Spinal cord (tissue), 10 donors: ENCODE measurements around the gene CD14. TPM values are rescaled to one million over a fixed set of nuclear protein-coding genes. Genes with fewer than 3 reads are reported as not detected.
"Not testable (repeated sequence)": the region's sequence is repeated elsewhere in the genome, so short reads cannot be mapped to it uniquely, and the experiment has no call there.

Experiments used
- DNase-seq, 6 donors: peaks; one replicate each; pipeline versions ENCODE4 v3.0.0 to v3.0.0-alpha.2; 2013 to 2015; ENCODE audit warnings: low spot score in 6 of 6, low read depth in 4 of 6
- H3K27ac ChIP-seq: one replicate; pipeline ENCODE4 v1.5.1; 2013; ENCODE audit warnings: low read depth, low read length, control low read depth
- H3K27me3 ChIP-seq: one replicate; pipeline ENCODE4 v1.6.1; 2013; ENCODE audit warnings: low read length; ENCODE audit not compliant: control insufficient read depth, insufficient read depth
- H3K36me3 ChIP-seq: one replicate; pipeline ENCODE4 v1.6.1; 2013; ENCODE audit warnings: low read length; ENCODE audit not compliant: control insufficient read depth, insufficient read depth
- H3K4me1 ChIP-seq: one replicate; pipeline ENCODE4 v1.6.1; 2013; ENCODE audit warnings: low read length; ENCODE audit not compliant: control insufficient read depth, insufficient read depth
- H3K4me3 ChIP-seq: one replicate; pipeline ENCODE4 v1.5.1; 2013; ENCODE audit warnings: low read depth, low read length, control low read depth
- H3K9me3 ChIP-seq: one replicate; pipeline ENCODE4 v1.6.1; 2013; ENCODE audit warnings: low read length; ENCODE audit not compliant: control insufficient read depth, insufficient read depth
- WGBS: methylation state at CpG from one replicate; pipeline ENCODE4 v1.1.5; 2013; ENCODE audit warnings: missing lambda C conversion rate; ENCODE audit not compliant: insufficient coverage; 5-methylcytosine and 5-hydroxymethylcytosine counted together
- polyA plus RNA-seq, 2 donors: library from polyadenylated mRNA; unstranded; fragments of 120-200 nt; gene quantifications; one replicate each; pipeline ENCODE4 v1.2.1, GENCODE V29; 2013; ENCODE audit not compliant: insufficient read length in 2 of 2
- total RNA-seq, 2 donors: library from RNA; depleted of rRNA in 1 of 2; stranded (reverse); fragments of 120-200 nt in 1 of 2; fragments of >200 nt in 1 of 2; gene quantifications; one replicate each; pipeline versions ENCODE4 v1.2.3 to v1.2.4, GENCODE V29; 2013 to 2014
- donor health status: healthy.

The CD14 gene
- total and polyA plus RNA-seq, 4 donors, result 7.9 to 42.4 (median 24.8) TPM

DNA sequence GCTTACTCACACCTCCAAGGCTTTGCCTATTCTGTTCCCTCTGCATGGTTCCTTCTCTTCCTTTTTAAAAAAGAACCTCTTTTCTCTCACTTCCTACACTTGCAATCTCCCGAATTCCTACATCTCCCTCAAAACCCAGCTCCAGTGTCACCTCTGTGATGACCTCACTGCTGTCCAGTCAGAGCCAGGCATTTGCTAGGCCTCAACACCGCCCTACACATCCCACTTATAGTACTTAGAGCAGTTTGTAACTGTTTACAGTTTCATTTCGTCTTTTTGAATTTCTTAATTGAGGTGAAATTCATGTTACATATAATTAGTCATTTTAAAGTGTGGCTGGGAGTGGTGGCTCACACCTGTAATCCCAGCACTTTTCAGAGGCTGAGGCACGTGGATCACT is 30.8 kb downstream of the CD14 start:
- Histone ChIP-seq H3K9me3 (no peaks in the 10 kb centered on the region), H3K4me3 (no peak overlapping the region), H3K27me3 (no peaks in the 10 kb centered on the region), H3K27ac (no peak overlapping the region), H3K36me3 (no peaks in the 10 kb centered on the region), H3K4me1 (no peaks in the 10 kb centered on the region)
- WGBS, result 90% methylated on average over 2 of the region's 4 CpGs
- no peak for DNase-seq

DNA sequence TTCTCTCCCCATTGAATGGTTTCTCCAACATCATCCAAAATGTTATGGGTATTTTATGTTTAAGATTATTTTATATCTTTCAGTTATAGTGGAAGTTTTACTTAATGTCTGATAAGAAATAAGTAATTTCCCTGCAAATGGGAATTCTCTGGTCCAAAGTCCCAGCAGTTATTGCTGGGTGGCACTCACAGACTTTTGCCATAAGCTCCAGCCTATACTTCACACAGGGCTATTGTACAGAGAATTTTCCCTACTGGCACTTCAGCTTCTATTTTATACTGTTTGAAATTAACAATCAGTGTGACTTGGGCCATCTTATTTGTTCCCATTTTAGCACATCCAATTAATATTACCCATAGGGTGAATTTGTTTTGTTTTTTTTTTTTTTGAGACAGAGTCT is 32.9 kb downstream of the CD14 start:
- no peaks in the 10 kb centered on the region for H3K36me3 ChIP-seq
- H3K27me3 ChIP-seq, result no peaks in the 10 kb centered on the region
- no peaks in the 10 kb centered on the region for H3K9me3 ChIP-seq
- no peak for DNase-seq
- no peaks in the 10 kb centered on the region for H3K4me1 ChIP-seq
- H3K27ac ChIP-seq, result no peak overlapping the region
- H3K4me3 ChIP-seq, result no peak overlapping the region

DNA sequence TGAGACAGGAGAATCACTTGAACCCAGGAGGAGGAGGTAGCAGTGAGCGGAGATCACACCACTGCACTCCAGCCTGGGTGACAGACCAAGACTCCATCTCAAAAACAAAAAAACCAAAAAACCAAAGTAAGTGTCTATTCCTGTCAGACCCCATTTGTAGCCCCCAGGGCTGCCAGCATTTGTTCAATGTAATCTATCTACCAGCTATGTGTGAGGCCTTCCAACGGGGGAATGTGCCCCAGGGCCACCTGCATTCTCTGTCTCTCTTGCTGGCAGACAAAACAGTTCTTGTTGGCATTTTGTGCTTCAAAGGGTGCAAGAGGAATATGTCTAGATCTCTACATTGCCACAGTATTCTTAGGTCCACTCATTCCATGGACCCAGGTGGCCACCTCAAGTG is 34.1 kb downstream of the CD14 start:
- H3K4me3 ChIP-seq, result no peak overlapping the region
- WGBS, result no CpG with 5 or more reads among the region's 2 CpGs
- H3K27me3 ChIP-seq, result no peaks in the 10 kb centered on the region
- no peak for DNase-seq
- no peaks in the 10 kb centered on the region for H3K36me3 ChIP-seq
- no peak overlapping the region for H3K27ac ChIP-seq
- H3K9me3 ChIP-seq, result no peaks in the 10 kb centered on the region
- no peaks in the 10 kb centered on the region for H3K4me1 ChIP-seq

DNA sequence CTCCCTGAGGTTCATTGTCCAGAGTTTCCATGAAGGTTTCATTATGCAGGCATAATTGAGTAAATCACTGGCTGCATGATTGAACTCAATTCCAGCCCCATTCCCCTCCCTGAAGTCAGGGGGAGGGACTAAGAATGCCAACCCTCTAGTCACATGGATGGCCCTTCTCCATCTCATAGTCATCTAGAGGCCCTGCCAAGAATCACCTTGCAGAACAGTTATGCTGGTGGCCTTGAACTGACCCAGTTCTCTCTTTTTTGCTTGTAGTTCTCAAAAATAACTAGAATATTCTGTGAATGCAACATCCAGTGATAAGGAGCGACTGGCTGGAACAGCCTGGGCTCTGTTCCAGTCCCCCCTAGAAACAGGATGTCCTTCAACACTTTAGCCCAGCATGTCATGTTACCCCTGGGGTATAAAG is 36.6 kb downstream of the CD14 start:
- H3K27me3 ChIP-seq, result no peaks in the 10 kb centered on the region
- WGBS, result 80% methylated on average over 1 of the region's 1 CpG
- H3K36me3 ChIP-seq, result no peaks in the 10 kb centered on the region
- no peaks in the 10 kb centered on the region for H3K9me3 ChIP-seq
- no peak overlapping the region for H3K27ac ChIP-seq
- H3K4me3 ChIP-seq, result no peak overlapping the region
- no peak for DNase-seq
- H3K4me1 ChIP-seq, result no peaks in the 10 kb centered on the region

DNA sequence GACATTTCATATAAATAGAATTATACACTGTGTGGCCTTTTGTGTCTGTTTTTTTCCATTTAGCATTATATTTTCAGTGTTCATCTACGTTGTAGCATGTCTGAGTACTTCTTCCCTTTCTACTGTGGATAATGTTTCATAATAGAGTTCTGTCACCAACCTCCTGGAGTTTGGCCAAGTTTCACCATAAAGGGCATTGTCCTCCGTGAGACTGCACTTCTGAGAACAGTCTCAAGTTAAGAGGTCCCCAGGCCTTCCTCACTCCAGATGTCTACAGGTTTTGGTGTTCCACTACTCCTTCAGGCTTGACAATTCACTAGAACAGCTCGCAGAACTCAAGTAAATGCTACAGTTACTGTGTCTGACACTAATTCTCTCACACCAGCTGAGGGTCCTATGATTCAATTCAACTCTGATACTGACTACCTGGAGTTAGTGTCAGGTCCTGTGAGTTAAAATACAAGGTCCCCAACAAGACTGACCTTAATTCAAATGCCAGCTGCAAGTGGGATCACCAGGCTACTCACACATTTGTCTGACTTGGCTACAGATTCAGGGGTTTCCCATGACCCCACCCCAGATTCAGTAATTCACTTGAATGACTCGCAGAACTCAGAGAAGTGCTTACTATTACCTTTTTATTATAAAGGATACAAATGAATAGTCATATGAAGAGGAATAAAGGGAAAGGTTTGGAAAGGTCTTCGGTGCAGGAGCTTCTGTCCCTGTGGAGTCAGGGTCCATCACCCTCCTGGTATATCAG is 37.3 kb downstream of the CD14 start:
- no peak for DNase-seq
- WGBS, result 60% methylated on average over 3 of the region's 5 CpGs
- Histone ChIP-seq H3K27me3 (no peaks in the 10 kb centered on the region), H3K9me3 (no peaks in the 10 kb centered on the region), H3K27ac (no peak overlapping the region), H3K36me3 (no peaks in the 10 kb centered on the region), H3K4me3 (no peak overlapping the region), H3K4me1 (no peaks in the 10 kb centered on the region)

DNA sequence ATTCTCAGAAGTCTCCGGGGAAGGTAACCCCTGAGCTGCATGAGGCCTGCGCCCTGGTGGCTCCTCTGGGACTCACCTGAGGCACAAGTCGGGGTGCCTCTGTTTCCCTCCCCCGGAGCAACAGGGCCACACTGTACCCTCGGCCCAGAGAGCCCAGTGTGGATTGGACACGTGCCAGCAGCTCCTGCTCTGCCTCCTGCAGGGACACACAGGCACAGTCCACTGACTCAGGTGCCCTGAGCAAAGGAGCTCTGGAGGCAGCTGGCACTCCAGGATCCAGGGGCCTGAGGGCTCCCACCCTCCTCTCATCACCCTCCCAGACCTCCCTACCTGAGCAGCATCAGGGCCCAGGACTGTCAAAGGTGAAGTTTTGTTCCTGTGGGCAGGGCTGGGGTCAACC is 38.8 kb downstream of the CD14 start:
- Histone ChIP-seq H3K36me3 (no peaks in the 10 kb centered on the region), H3K9me3 (no peaks in the 10 kb centered on the region), H3K4me1 (no peaks in the 10 kb centered on the region), H3K4me3 (no peak overlapping the region), H3K27me3 (no peaks in the 10 kb centered on the region), H3K27ac (no peak overlapping the region)
- DNase-seq, result no peak
- WGBS, result 81% methylated on average over 6 of the region's 6 CpGs

DNA sequence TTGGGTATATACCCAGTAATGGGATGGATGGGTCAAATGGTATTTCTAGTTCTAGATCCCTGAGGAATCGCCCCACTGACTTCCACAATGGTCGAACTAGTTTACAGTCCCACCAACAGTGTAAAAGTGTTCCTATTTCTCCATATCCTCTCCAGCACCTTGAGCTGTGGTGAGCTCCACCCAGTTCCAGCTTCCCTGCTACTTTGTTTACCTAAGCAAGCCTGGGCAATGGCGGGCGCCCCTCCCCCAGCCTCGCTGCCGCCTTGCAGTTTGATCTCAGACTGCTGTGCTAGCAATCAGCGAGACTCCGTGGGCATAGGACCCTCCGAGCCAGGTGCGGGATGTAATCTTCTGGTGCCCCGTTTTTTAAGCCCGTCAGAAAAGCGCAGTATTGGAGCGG is 39.9 kb downstream of the CD14 start:
- 71% methylated on average over 8 of the region's 14 CpGs for WGBS
- H3K36me3 ChIP-seq, H3K4me1 ChIP-seq, H3K4me3 ChIP-seq, H3K27me3 ChIP-seq, DNase-seq, H3K27ac ChIP-seq, H3K9me3 ChIP-seq: not testable (repeated sequence)

DNA sequence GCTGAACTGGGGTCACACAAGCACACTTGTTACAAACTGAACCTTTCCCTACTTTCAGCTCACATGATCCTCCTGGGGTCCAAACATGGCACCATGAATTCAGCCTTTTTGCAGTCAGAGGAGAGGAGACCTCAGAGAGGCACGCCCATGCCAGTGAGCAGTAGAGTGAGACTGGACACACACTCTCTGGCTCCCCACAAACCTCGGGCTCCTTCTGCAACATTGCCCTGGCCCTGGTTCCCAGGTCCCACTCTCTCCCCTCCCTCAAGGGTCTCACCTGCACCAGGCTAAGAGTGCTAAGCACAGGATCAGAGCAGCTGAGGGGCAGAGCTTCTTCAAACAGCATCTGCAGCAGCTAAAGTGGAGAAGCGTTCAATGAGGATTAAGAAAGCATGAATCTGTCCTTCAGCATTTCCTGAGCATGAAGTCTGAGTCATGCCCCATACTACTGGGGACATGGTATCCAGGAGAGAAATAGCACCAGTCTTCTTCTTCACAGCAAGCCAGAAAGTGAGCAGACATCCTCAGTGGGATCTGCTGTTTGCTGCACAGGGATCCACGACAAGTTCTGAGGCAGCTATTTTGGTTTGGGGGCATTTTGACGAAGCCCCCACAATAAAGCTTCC is 41.1 kb downstream of the CD14 start:
- DNase-seq, result no peak
- Histone ChIP-seq H3K4me3 (no peak overlapping the region), H3K9me3 (no peaks in the 10 kb centered on the region), H3K27me3 (no peaks in the 10 kb centered on the region), H3K36me3 (no peaks in the 10 kb centered on the region), H3K27ac (no peak overlapping the region), H3K4me1 (no peaks in the 10 kb centered on the region)
- WGBS, result 91% methylated on average over 3 of the region's 5 CpGs

DNA sequence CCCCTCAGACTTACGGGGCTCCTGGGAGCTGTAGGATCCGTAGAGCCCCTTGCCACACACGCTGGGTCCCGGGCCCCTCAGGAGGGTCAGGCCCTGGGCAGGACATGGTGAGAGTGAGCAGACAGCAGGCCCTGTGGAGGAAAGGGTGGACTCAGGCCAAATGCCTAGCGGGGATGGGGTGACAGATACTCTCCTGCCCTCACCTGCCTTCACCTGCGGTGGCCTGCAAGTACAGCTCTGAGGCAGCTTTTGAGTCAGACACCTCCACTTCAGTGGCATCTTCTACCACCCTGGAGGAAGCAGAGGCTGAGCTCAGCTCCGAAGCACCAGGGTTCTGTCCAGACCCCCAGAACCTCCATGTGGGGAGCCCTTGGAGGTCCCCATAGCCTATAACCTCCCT is 42.1 kb downstream of the CD14 start:
- Histone ChIP-seq H3K27ac (no peak overlapping the region), H3K4me3 (no peak overlapping the region), H3K4me1 (no peaks in the 10 kb centered on the region), H3K36me3 (no peaks in the 10 kb centered on the region), H3K9me3 (no peaks in the 10 kb centered on the region), H3K27me3 (no peaks in the 10 kb centered on the region)
- no peak for DNase-seq
- 69% methylated on average over 3 of the region's 7 CpGs for WGBS
